Right lobe of liver (tissue), 6 donors: Measurements from ENCODE around the gene TYW5. TPM values are rescaled to one million over a fixed set of nuclear protein-coding genes. Genes with fewer than 3 reads are reported as not detected.

ENCODE experiments used
- ATAC-seq, 4 donors: fragments of 200-7000 bp; cut with Tn5 transposase; one replicate each; pipeline ENCODE4 v1.9.1; 2020; ENCODE audit warnings: mild to moderate bottlenecking in 4 of 4, moderate library complexity in 4 of 4
- DNase-seq, 3 donors: peaks; one replicate each; pipeline ENCODE4 v3.0.0-alpha.2; 2020
- H3K27ac ChIP-seq, 3 donors: fragments of 200-600 bp; one replicate each; pipeline ENCODE4 v1.8.0; 2022
- H3K27me3 ChIP-seq, 2 donors: fragments of 200-600 bp; one replicate each; pipeline ENCODE4 v1.8.0; 2022
- H3K36me3 ChIP-seq, 4 donors: fragments of 200-600 bp; sonication (generic) in 1 of 4; one replicate each; pipeline versions ENCODE4 v1.5.1 to v1.8.0; 2017 to 2022; ENCODE audit warnings: control low read depth in 1 of 4
- H3K4me1 ChIP-seq, 4 donors: fragments of 200-600 bp; sonication (generic) in 1 of 4; one replicate each; pipeline versions ENCODE4 v1.5.1 to v1.8.0; 2017 to 2022; ENCODE audit warnings: control low read depth in 1 of 4
- H3K4me3 ChIP-seq, 3 donors: fragments of 200-600 bp; one replicate each; pipeline ENCODE4 v1.8.0; 2022
- H3K9me3 ChIP-seq, 4 donors: fragments of 200-600 bp; sonication (generic) in 1 of 4; one replicate each; pipeline versions ENCODE4 v1.5.1 to v1.8.0; 2017 to 2022; ENCODE audit warnings: control low read depth in 1 of 4
- POLR2A ChIP-seq: fragments of 450-650 bp; IDR thresholded peaks from one replicate; pipeline ENCODE4 v1.6.1; 2017; ENCODE audit warnings: antibody characterized with exemption, mild to moderate bottlenecking
- WGBS: methylation state at CpG from one replicate; pipeline ENCODE4 v1.1.6; 2018; ENCODE audit warnings: low coverage, low lambda C conversion rate; ENCODE audit not compliant: insufficient coverage; ENCODE audit errors: missing lambda C conversion rate; 5-methylcytosine and 5-hydroxymethylcytosine counted together
- intact Hi-C, 2 donors: fragments of 100-400 bp; cut with DNase I; formaldehyde crosslinking; loops; one replicate each; pipeline versions ENCODE4 v1.11.2 to v1.14.1; 2022
- small RNA-seq, 2 experiments: library from RNA; depleted of rRNA; stranded (forward); fragments of <200 nt; gene quantifications; one replicate each; pipeline ENCODE3, GENCODE V24; 2016
- total RNA-seq, 6 experiments: library from RNA; depleted of rRNA in 2 of 6; stranded (reverse); fragments of >200 nt in 2 of 6; fragmentation: NEBNext Ultra II Directional in 3 of 6; extraction: Animal tissue kit (Norgen Biotek cat#: 25700) in 3 of 6; gene quantifications; one replicate each; pipeline versions ENCODE4 v1.1.0 to v1.2.4, GENCODE V29; 2016 to 2023
- TF ChIP-seq, protein P1 (sequence below), 4 donors: fragments of 200-600 bp in 3 of 4; fragments of 450-650 bp in 1 of 4; IDR thresholded peaks; one replicate each; pipeline versions ENCODE4 v1.5.1 to v1.8.0; 2016 to 2022; ENCODE audit warnings: antibody characterized with exemption in 4 of 4, mild to moderate bottlenecking in 2 of 4
- donor health status: DM: no; HTN: yes; CAD: no.
- donor health status: DM: no; HTN: no; CAD: no.
- donor health status: DM: no; HTN: no; CAD: no.
- donor health status: DM: no; HTN: yes; CAD: no.
- donor health status: DM: no; HTN: yes; CAD: no.

TYW5 gene
- total RNA-seq, 6 experiments from 2014 or later: 4.1 to 6.4 (median 4.8) TPM

DNA sequence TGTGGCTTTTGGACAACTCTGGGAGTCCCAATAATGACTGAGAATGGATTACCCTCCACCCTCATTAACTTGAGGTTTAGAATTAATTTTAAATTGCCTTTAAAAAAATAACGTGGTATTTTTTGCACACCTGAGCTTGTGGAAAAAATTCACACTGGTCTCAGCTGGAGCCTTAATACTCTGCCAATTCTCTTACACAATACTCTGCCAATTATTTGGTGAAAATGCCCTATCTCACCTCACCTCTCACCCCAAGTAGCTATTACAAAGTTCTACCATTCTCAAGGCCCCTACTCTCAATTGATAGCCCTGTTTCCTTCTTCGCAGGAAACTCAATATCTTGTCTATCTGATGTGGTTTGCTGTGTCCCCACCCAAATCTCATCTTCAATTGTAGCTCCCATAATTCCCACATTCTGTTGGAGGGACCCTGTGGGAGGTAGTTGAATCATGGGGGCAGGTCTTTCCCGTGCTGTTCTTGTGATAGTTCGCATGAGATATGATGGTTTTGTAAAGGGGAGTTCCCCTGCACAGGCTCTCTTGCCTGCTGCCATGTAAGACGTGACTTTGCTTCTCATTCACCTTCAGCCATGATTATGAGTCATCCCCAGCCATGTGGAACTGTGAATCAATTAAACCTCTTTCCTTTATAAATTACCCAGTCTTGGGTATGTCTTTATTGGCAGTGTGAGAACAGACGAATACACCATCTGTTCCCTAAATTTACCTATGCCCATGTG is 71.6 kb downstream of the TYW5 start:
- no peak for ATAC-seq
- H3K4me1 ChIP-seq: no peaks in the 10 kb centered on the region
- WGBS: 71% methylated on average over 6 of the region's 6 CpGs

DNA sequence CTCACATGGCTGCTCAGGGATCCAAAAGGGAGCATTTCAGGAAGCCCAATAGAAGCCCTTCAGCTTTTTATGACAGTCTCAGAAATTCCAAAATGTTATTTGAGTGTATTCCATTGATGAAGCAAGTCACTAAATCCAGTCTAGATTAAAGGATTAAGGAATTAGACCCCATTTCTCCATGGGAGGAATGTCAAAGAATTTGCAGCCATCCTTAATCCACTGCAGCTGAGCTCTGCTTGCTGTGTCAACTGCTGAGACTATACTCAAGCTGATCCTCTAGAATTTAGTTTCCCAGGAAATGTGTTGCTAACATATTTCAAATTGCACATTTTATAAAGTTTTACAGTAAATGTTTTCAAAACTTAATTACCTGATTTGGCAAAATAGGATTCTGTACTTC is 72.6 kb downstream of the TYW5 start:
- H3K4me3 ChIP-seq: no peak overlapping the region
- no peaks in the 10 kb centered on the region for H3K9me3 ChIP-seq
- TF ChIP-seq POLR2A: no peak
- intact Hi-C loops: no loop called here
- no peaks in the 10 kb centered on the region for H3K36me3 ChIP-seq
- H3K27ac ChIP-seq: no peak overlapping the region
- H3K4me1 ChIP-seq: no peaks in the 10 kb centered on the region
- no peak for ATAC-seq
- no peak for DNase-seq
- no peaks in the 10 kb centered on the region for H3K27me3 ChIP-seq

More for the DNA sequence above, 71.6 kb downstream of the TYW5 start:
- no peaks in the 10 kb centered on the region for H3K9me3 ChIP-seq
- intact Hi-C loops: no loop called here
- no peak overlapping the region for H3K4me3 ChIP-seq
- no peak overlapping the region for H3K27ac ChIP-seq
- no peak for TF ChIP-seq POLR2A
- TF ChIP-seq, protein P1, sequence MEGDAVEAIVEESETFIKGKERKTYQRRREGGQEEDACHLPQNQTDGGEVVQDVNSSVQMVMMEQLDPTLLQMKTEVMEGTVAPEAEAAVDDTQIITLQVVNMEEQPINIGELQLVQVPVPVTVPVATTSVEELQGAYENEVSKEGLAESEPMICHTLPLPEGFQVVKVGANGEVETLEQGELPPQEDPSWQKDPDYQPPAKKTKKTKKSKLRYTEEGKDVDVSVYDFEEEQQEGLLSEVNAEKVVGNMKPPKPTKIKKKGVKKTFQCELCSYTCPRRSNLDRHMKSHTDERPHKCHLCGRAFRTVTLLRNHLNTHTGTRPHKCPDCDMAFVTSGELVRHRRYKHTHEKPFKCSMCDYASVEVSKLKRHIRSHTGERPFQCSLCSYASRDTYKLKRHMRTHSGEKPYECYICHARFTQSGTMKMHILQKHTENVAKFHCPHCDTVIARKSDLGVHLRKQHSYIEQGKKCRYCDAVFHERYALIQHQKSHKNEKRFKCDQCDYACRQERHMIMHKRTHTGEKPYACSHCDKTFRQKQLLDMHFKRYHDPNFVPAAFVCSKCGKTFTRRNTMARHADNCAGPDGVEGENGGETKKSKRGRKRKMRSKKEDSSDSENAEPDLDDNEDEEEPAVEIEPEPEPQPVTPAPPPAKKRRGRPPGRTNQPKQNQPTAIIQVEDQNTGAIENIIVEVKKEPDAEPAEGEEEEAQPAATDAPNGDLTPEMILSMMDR (IDR thresholded peaks at IDR 0.05): no peak
- H3K27me3 ChIP-seq: no peaks in the 10 kb centered on the region
- H3K36me3 ChIP-seq: no peaks in the 10 kb centered on the region
- DNase-seq: no peak

Small RNA genes lying within 50 kb of the gene (small RNA-seq; reads per million reads assigned to genes)
- 0 reads per million in 2 experiments for gene RN7SL717P

Other genes with a start within 250 kb of the TYW5 start
- 1 to 10 TPM; 2.7 to 8.7 (median 6.7) TPM for gene FTCDNL1, start 104.3 kb downstream of the TYW5 start, total RNA-seq
- gene C2orf69, start 44.2 kb downstream of the TYW5 start, total RNA-seq: 1 to 10 TPM; 5.8 to 7.9 (median 6.9) TPM
- 10 to 100 TPM; 23.4 to 39.7 (median 30.7) TPM for gene MAIP1, start 91 bp upstream of the TYW5 start, total RNA-seq